ENCODE results near the gene CD14.
A peak's percentile ranks its signal among the peaks of the same experiment; 100 is the strongest.
"Not testable (repeated sequence)": the region's sequence is repeated elsewhere in the genome, so short reads cannot be mapped to it uniquely, and the experiment has no call there.

The CD14 gene

GRCh38 chr5:140633021-140633471 lies at the start of gene CD14:
CD14 (minus strand) TSS chr5:140633175; CDS start chr5:140633071, 104 bp downstream.
- peak; percentile 68 for DNase-seq (ENCODE audit: low spot score)

GRCh38 chr5:140678993-140679392 lies 46.0 kb upstream of the CD14 start:
- DNase-seq (ENCODE audit: low spot score) = no peak

GRCh38 chr5:140677947-140678346 lies 45.0 kb upstream of the CD14 start:
- no peak for DNase-seq (ENCODE audit: low spot score)

GRCh38 chr5:140674629-140675028 lies 41.7 kb upstream of the CD14 start:
- DNase-seq (ENCODE audit: low spot score) = no peak

- DNase-seq (ENCODE audit: low spot score) = no peak
Observed at GRCh38 chr5:140674211-140674610, 41.2 kb upstream of the CD14 start.

- DNase-seq (ENCODE audit: low spot score) = no peak
Observed at GRCh38 chr5:140673187-140673976, 40.4 kb upstream of the CD14 start, which contains the start of gene DND1. DND1 (minus strand) TSS chr5:140673576; CDS start chr5:140673542, 34 bp downstream.

- no peak for DNase-seq (ENCODE audit: low spot score)
Observed at GRCh38 chr5:140672455-140673186, 39.6 kb upstream of the CD14 start.

GRCh38 chr5:140671472-140672125 lies 38.6 kb upstream of the CD14 start:
- no peak for DNase-seq (ENCODE audit: low spot score)

- not testable (repeated sequence) for DNase-seq (ENCODE audit: low spot score)
Observed at GRCh38 chr5:140671035-140671434, 38.1 kb upstream of the CD14 start.

GRCh38 chr5:140664359-140665119 lies 31.6 kb upstream of the CD14 start, which contains the start of gene WDR55:
WDR55 (plus strand) TSS chr5:140664904; CDS start chr5:140664913, 9 bp downstream.
- DNase-seq (ENCODE audit: low spot score) = peak; percentile 95

GRCh38 chr5:140664030-140664358 lies 31.0 kb upstream of the CD14 start:
- DNase-seq (ENCODE audit: low spot score) = no peak

GRCh38 chr5:140660371-140660770 lies 27.4 kb upstream of the CD14 start:
- DNase-seq (ENCODE audit: low spot score) = not testable (repeated sequence)

GRCh38 chr5:140658870-140659269 lies 25.9 kb upstream of the CD14 start:
- DNase-seq (ENCODE audit: low spot score) = no peak

GRCh38 chr5:140647042-140647419 lies 14.1 kb upstream of the CD14 start:
- peak; percentile 12 for DNase-seq (ENCODE audit: low spot score)

GRCh38 chr5:140642718-140643117 lies 9.7 kb upstream of the CD14 start:
- DNase-seq (ENCODE audit: low spot score) = no peak

- DNase-seq (ENCODE audit: low spot score) = no peak
Observed at GRCh38 chr5:140641716-140642115, 8.7 kb upstream of the CD14 start.

GRCh38 chr5:140639148-140639981 lies 6.4 kb upstream of the CD14 start, which contains the start of gene TMCO6:
TMCO6 (plus strand) TSS chr5:140639451; CDS start chr5:140639528, 77 bp downstream.
- DNase-seq (ENCODE audit: low spot score) = peak; percentile 96

GRCh38 chr5:140638898-140639147 lies 5.8 kb upstream of the CD14 start:
- not testable (repeated sequence) for DNase-seq (ENCODE audit: low spot score)

- no peak for DNase-seq (ENCODE audit: low spot score)
Observed at GRCh38 chr5:140637371-140638100, 4.6 kb upstream of the CD14 start.

All from cerebellar cortex (tissue), 1 donor.